Endodermal cell (in vitro differentiated cells): ENCODE measurements around the gene PRSS58. TPM values are rescaled to one million over a fixed set of nuclear protein-coding genes. Genes with fewer than 3 reads are reported as not detected.

ENCODE experiments used
- DNase-seq: peaks from one replicate; pipeline ENCODE4 v3.0.0-alpha.2; 2017
- H3K27ac ChIP-seq: 2 replicates; pipeline ENCODE4 v1.5.1; 2013; ENCODE audit warnings: mild to moderate bottlenecking, low read depth, low read length, moderate library complexity
- H3K27me3 ChIP-seq: 2 replicates; pipeline ENCODE4 v1.6.1; 2013; ENCODE audit warnings: mild to moderate bottlenecking, low read length, moderate library complexity; ENCODE audit not compliant: insufficient read depth, control insufficient read depth, poor library complexity, severe bottlenecking
- H3K36me3 ChIP-seq: 2 replicates; pipeline ENCODE4 v1.7.0; 2013; ENCODE audit warnings: mild to moderate bottlenecking, low read length, moderate library complexity; ENCODE audit not compliant: control insufficient read depth, insufficient read depth
- H3K4me1 ChIP-seq: one replicate; pipeline ENCODE4 v1.7.0; 2013; ENCODE audit warnings: low read length; ENCODE audit not compliant: control insufficient read depth, insufficient read depth
- H3K4me3 ChIP-seq: 2 replicates; pipeline ENCODE4 v1.5.1; 2013; ENCODE audit warnings: mild to moderate bottlenecking, low read length, moderate library complexity
- H3K9ac ChIP-seq: 2 replicates; pipeline ENCODE4 v1.6.1; 2013; ENCODE audit warnings: mild to moderate bottlenecking, low read length, moderate library complexity; ENCODE audit not compliant: poor library complexity, severe bottlenecking; ENCODE audit errors: extremely low read depth
- H3K9me3 ChIP-seq: 2 replicates; pipeline ENCODE4 v1.6.1; 2013; ENCODE audit warnings: mild to moderate bottlenecking, low read length, moderate library complexity; ENCODE audit not compliant: control insufficient read depth
- H3K27ac Mint-ChIP-seq: 2 replicates; pipeline ENCODE4 v1.8.0; 2020; ENCODE audit warnings: mixed read lengths
- H3K27me3 Mint-ChIP-seq: 2 replicates; pipeline ENCODE4 v1.8.0; 2021; ENCODE audit warnings: mild to moderate bottlenecking, mixed read lengths; ENCODE audit not compliant: insufficient read depth
- H3K36me3 Mint-ChIP-seq: 2 replicates; pipeline ENCODE4 v1.8.0; 2020; ENCODE audit warnings: low read depth, mixed read lengths
- H3K4me1 Mint-ChIP-seq: 2 replicates; pipeline ENCODE4 v1.8.0; 2020; ENCODE audit warnings: mixed read lengths
- H3K4me3 Mint-ChIP-seq: 2 replicates; pipeline ENCODE4 v1.8.0; 2020; ENCODE audit warnings: mild to moderate bottlenecking, moderate library complexity, mixed read lengths
- H3K9me3 Mint-ChIP-seq: 2 replicates; pipeline ENCODE4 v1.8.0; 2020; ENCODE audit warnings: mild to moderate bottlenecking, mixed read lengths
- WGBS, 2 experiments: methylation state at CpG; one replicate each; pipeline versions ENCODE4 v1.1.5 to v1.1.7; 2013; ENCODE audit warnings: missing lambda C conversion rate in 2 of 2, mixed read lengths in 1 of 2; ENCODE audit not compliant: insufficient coverage in 1 of 2, insufficient read length in 1 of 2; 5-methylcytosine and 5-hydroxymethylcytosine counted together
- total RNA-seq, 2 donors: library from RNA; stranded (reverse); fragmentation: NEBNext Ultra II Directional in 1 of 2; extraction: Animal tissue kit (Norgen Biotek cat#: 25700) in 1 of 2; gene quantifications; 2 replicates in 1 of 2; 3 replicates in 1 of 2; pipeline ENCODE4 v1.2.1, GENCODE V29; 2021
- TF ChIP-seq, protein P1 (sequence below): fragments of 200-600 bp; sonication (generic); conservative IDR thresholded peaks from 2 replicates; pipeline ENCODE4 v1.5.0; 2021; ENCODE audit warnings: antibody characterized with exemption, mild to moderate bottlenecking

PRSS58 gene
- total RNA-seq, 2 donors from 2014 or later, result not detected

DNA sequence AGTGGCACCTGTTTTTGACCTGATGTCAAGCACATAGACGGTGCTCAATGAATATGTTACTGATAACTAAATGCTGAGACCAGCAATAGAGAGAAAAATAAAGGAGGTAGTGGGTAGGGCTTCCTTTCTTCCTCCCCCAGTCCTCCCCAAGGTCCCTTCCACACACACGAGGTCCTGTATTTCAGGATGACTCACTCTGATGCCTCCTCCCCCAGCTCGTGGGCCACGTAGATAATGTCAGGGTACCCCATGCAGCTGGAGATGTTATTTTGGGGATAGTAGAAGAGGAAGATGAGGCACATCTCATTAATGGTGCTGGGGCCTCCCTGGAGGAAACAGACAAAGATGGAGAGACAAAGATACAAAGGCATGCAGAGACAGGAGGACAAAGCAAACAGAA is 17.3 kb downstream of the PRSS58 start:
- Mint-ChIP-seq H3K4me1 (no peaks in the 10 kb centered on the region), H3K4me3 (no peak overlapping the region), H3K27me3 (peaks cover 23% of the 10 kb centered on the region), H3K27ac (no peak overlapping the region), H3K36me3 (no peaks in the 10 kb centered on the region), H3K9me3 (no peaks in the 10 kb centered on the region)
- TF ChIP-seq, protein P1, sequence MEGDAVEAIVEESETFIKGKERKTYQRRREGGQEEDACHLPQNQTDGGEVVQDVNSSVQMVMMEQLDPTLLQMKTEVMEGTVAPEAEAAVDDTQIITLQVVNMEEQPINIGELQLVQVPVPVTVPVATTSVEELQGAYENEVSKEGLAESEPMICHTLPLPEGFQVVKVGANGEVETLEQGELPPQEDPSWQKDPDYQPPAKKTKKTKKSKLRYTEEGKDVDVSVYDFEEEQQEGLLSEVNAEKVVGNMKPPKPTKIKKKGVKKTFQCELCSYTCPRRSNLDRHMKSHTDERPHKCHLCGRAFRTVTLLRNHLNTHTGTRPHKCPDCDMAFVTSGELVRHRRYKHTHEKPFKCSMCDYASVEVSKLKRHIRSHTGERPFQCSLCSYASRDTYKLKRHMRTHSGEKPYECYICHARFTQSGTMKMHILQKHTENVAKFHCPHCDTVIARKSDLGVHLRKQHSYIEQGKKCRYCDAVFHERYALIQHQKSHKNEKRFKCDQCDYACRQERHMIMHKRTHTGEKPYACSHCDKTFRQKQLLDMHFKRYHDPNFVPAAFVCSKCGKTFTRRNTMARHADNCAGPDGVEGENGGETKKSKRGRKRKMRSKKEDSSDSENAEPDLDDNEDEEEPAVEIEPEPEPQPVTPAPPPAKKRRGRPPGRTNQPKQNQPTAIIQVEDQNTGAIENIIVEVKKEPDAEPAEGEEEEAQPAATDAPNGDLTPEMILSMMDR, result no peak
- 64% methylated on average over 4 of the region's 4 CpGs; no CpG with 5 or more reads in 1 of the 2 experiments for WGBS, 2 experiments
- Histone ChIP-seq H3K4me3 (no peak overlapping the region), H3K9ac (no peak overlapping the region), H3K27ac (no peak overlapping the region), H3K4me1 (no peaks in the 10 kb centered on the region), H3K27me3 (peaks cover 20% of the 10 kb centered on the region), H3K9me3 (no peaks in the 10 kb centered on the region), H3K36me3 (no peaks in the 10 kb centered on the region)
- DNase-seq, result no peak

DNA sequence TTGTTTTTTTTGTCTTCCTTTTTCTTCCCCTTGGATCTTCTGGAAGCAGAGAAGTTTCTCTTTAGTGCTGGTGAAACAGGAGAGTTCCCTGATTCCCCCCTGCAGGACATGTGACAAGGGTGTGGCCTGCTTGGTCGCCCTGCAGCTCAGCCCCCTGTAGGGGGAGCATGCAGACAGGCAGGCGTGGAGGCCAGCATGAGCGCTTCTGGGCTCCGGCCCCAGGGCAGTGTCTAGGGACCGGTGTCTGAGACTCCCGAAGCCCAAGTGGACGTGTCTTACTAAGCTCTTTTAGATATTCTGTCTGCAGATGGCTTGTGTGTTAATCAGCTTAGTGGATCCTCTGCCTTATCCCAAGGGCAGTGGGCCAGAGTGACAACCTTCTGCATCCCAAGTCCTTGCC is 26.1 kb downstream of the PRSS58 start:
- Mint-ChIP-seq H3K4me1 (peaks cover 4% of the 10 kb centered on the region), H3K36me3 (no peaks in the 10 kb centered on the region), H3K9me3 (no peaks in the 10 kb centered on the region), H3K27ac (no peak overlapping the region), H3K4me3 (no peak overlapping the region), H3K27me3 (peaks cover 18% of the 10 kb centered on the region)
- H3K27me3 ChIP-seq, result peaks cover 7% of the 10 kb centered on the region
- 59 to 60% methylated on average over 3 to 7 of the region's 7 CpGs for WGBS, 2 experiments
- TF ChIP-seq, protein P1, result peak; percentile 81
- H3K27ac ChIP-seq, result no peak overlapping the region
- H3K4me3 ChIP-seq, result no peak overlapping the region
- H3K4me1 ChIP-seq, result no peaks in the 10 kb centered on the region
- DNase-seq, result peak; percentile 91
- no peaks in the 10 kb centered on the region for H3K36me3 ChIP-seq
- H3K9me3 ChIP-seq, result no peaks in the 10 kb centered on the region
- no peak overlapping the region for H3K9ac ChIP-seq

DNA sequence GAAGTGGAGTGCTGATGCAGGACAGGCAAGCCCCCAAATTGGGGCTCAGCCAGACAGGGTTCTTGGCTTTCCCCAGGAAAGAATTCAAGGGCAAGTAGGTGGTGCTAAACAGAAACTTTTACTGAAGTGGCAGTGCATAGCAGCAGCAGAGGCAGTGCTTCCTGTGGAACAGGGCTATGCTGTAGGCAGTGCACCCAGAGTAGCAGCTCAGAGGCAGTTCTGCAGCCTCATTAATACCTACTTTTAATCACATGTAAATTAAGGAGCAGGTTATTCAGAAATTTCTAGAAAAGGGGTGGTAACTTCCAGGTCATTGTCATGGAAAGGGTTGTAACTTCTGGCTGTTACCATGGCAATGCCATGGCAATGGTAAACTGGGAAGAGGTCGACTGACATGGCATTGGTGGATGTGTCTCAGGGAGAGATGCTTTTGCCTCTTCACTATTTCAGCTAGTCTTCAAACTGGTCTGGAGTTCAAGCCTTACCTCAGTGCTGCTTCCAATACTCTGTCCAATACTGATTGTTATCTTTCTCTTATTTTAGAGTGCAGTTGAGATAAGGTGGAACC is 29.2 kb downstream of the PRSS58 start:
- Mint-ChIP-seq H3K36me3 (no peaks in the 10 kb centered on the region), H3K4me1 (peaks cover 4% of the 10 kb centered on the region), H3K9me3 (no peaks in the 10 kb centered on the region), H3K27me3 (peaks cover 11% of the 10 kb centered on the region), H3K27ac (no peak overlapping the region), H3K4me3 (no peak overlapping the region)
- no peak overlapping the region for H3K9ac ChIP-seq
- no peaks in the 10 kb centered on the region for H3K4me1 ChIP-seq
- no peaks in the 10 kb centered on the region for H3K27me3 ChIP-seq
- no peaks in the 10 kb centered on the region for H3K9me3 ChIP-seq
- TF ChIP-seq, protein P1, result no peak
- H3K27ac ChIP-seq, result no peak overlapping the region
- no peak overlapping the region for H3K4me3 ChIP-seq
- 70% methylated on average over 1 of the region's 1 CpG; no CpG with 5 or more reads in 1 of the 2 experiments for WGBS, 2 experiments
- no peak for DNase-seq
- H3K36me3 ChIP-seq, result no peaks in the 10 kb centered on the region

Other genes with a start within 250 kb of the PRSS58 start
- under 1 TPM; 0.15 to 0.40 TPM for gene MGAM2, start 146.3 kb downstream of the PRSS58 start, total RNA-seq